IMR-90 (cell line): Measurements from ENCODE around the gene TBX1. TPM values are rescaled to one million over a fixed set of nuclear protein-coding genes. Genes with fewer than 3 reads are reported as not detected.

Source experiments
- ATAC-seq: fragments of 200-7000 bp; cut with Tn5 transposase; 2 replicates; pipeline ENCODE4 v1.9.1; 2020; ENCODE audit warnings: low read depth, mild to moderate bottlenecking, moderate library complexity
- BruUV-seq: library from RNA; stranded (reverse); fragments of 400-500 nt; replicated peaks from 2 replicates; lab custom pipeline; 2021; lab: Mats Ljungman, UMichigan
- CTCF ChIA-PET: fragments of 300-600 bp; formaldehyde crosslinking; extraction: SDS; loops from one replicate; lab custom pipeline; 2021; ENCODE audit warnings: antibody characterized with exemption; lab: Yijun Ruan, JAX
- POLR2A ChIA-PET: fragments of 300-600 bp; sonication (Branson Sonifier 250); formaldehyde crosslinking; loops from one replicate; lab custom pipeline; 2022; ENCODE audit warnings: antibody characterized with exemption; ENCODE audit not compliant: unreplicated experiment; lab: Charles Lee
- DNase-seq: peaks from one replicate; pipeline ENCODE4 v3.0.0; 2013
- H2AFZ ChIP-seq: replicated peaks from 2 replicates; pipeline ENCODE3; 2013; ENCODE audit warnings: low read length, mild to moderate bottlenecking; ENCODE audit not compliant: poor library complexity
- H2AK5ac ChIP-seq: 2 replicates; pipeline ENCODE4 v1.6.1; 2013; ENCODE audit warnings: low read depth, low read length, inconsistent platforms
- H2AK9ac ChIP-seq: replicated peaks from 2 replicates; pipeline ENCODE3; 2013; ENCODE audit warnings: mild to moderate bottlenecking, low read depth, low read length, moderate library complexity; ENCODE audit not compliant: poor library complexity
- H2BK120ac ChIP-seq: 2 replicates; pipeline ENCODE4 v1.6.1; 2013; ENCODE audit warnings: low read depth, low read length, inconsistent platforms
- H2BK15ac ChIP-seq: 3 replicates; pipeline ENCODE4 v1.6.1; 2013; ENCODE audit warnings: low read depth, low read length, inconsistent platforms
- H2BK20ac ChIP-seq: 2 replicates; pipeline ENCODE4 v1.6.1; 2013; ENCODE audit warnings: low read depth, mild to moderate bottlenecking, inconsistent platforms, low read length, moderate library complexity
- H2BK5ac ChIP-seq: 2 replicates; pipeline ENCODE4 v1.6.1; 2013; ENCODE audit warnings: mild to moderate bottlenecking, low read depth, low read length, inconsistent platforms; ENCODE audit not compliant: poor library complexity, severe bottlenecking
- H3K14ac ChIP-seq: replicated peaks from 2 replicates; pipeline ENCODE4 v1.6.1; 2013; ENCODE audit warnings: low read depth, low read length, inconsistent platforms
- H3K18ac ChIP-seq: 2 replicates; pipeline ENCODE4 v1.6.1; 2013; ENCODE audit warnings: low read depth, low read length, control low read depth
- H3K23ac ChIP-seq: 2 replicates; pipeline ENCODE4 v1.6.1; 2013; ENCODE audit warnings: low read depth, low read length, inconsistent platforms
- H3K27ac ChIP-seq: 2 replicates; pipeline ENCODE4 v1.5.1; 2013; ENCODE audit warnings: mild to moderate bottlenecking, control low read depth, low read length; ENCODE audit not compliant: insufficient read depth
- H3K27me3 ChIP-seq: 2 replicates; pipeline ENCODE4 v1.6.1; 2013; ENCODE audit warnings: low read length; ENCODE audit not compliant: control insufficient read depth, insufficient read depth
- H3K36me3 ChIP-seq: 2 replicates; pipeline ENCODE4 v1.6.1; 2013; ENCODE audit warnings: low read length, mixed read lengths; ENCODE audit not compliant: control insufficient read depth, insufficient read depth
- H3K4ac ChIP-seq: 2 replicates; pipeline ENCODE4 v1.6.1; 2013; ENCODE audit warnings: low read depth, low read length, inconsistent platforms
- H3K4me1 ChIP-seq: 2 replicates; pipeline ENCODE4 v1.6.1; 2013; ENCODE audit warnings: low read length, mixed read lengths; ENCODE audit not compliant: control insufficient read depth, insufficient read depth
- H3K4me2 ChIP-seq: 2 replicates; pipeline ENCODE4 v1.6.1; 2013; ENCODE audit warnings: low read depth, mild to moderate bottlenecking, control low read depth, low read length, moderate library complexity
- H3K4me3 ChIP-seq: 2 replicates; pipeline ENCODE4 v1.5.1; 2013; ENCODE audit warnings: low read depth, mild to moderate bottlenecking, control low read depth, low read length, moderate library complexity; ENCODE audit not compliant: insufficient read depth
- H3K56ac ChIP-seq: 2 replicates; pipeline ENCODE4 v1.6.1; 2013; ENCODE audit warnings: low read length, inconsistent platforms; ENCODE audit not compliant: insufficient read depth; ENCODE audit errors: extremely low read depth
- H3K79me1 ChIP-seq, 2 experiments: 2 replicates each; pipeline ENCODE4 v1.6.1; 2013; ENCODE audit warnings: low read length in 2 of 2, inconsistent platforms in 1 of 2, low read depth in 1 of 2
- H3K9ac ChIP-seq: 2 replicates; pipeline ENCODE4 v1.6.1; 2013; ENCODE audit warnings: low read depth, low read length, control low read depth
- H3K9me1 ChIP-seq: 2 replicates; pipeline ENCODE4 v1.6.1; 2013; ENCODE audit warnings: low read length, inconsistent platforms; ENCODE audit not compliant: insufficient read depth
- H3K9me3 ChIP-seq: 2 replicates; pipeline ENCODE4 v1.6.1; 2013; ENCODE audit warnings: low read length; ENCODE audit not compliant: control insufficient read depth, insufficient read depth
- H4K20me1 ChIP-seq: 2 replicates; pipeline ENCODE4 v1.6.1; 2013; ENCODE audit warnings: low read length, inconsistent platforms; ENCODE audit not compliant: insufficient read depth
- H4K5ac ChIP-seq: 2 replicates; pipeline ENCODE4 v1.6.1; 2013; ENCODE audit warnings: mild to moderate bottlenecking, low read depth, low read length, control low read depth
- H4K8ac ChIP-seq, 2 experiments: 2 replicates each; pipeline ENCODE4 v1.6.1; 2013; ENCODE audit warnings: low read depth in 2 of 2, low read length in 2 of 2, control low read depth in 1 of 2, inconsistent platforms in 1 of 2
- H4K91ac ChIP-seq: 2 replicates; pipeline ENCODE4 v1.6.1; 2013; ENCODE audit warnings: low read depth, low read length, inconsistent platforms; ENCODE audit not compliant: insufficient read depth
- BHLHE40 ChIP-seq: fragments of 150-350 bp; IDR thresholded peaks from 2 replicates; pipeline ENCODE4 v1.6.1; 2016; ENCODE audit warnings: mild to moderate bottlenecking, low read depth, low read length
- CEBPB ChIP-seq: IDR thresholded peaks from 2 replicates; pipeline ENCODE4 v1.6.1; 2012; ENCODE audit warnings: low read depth, low read length, improper control_type of control experiment
- CHD1 ChIP-seq: IDR thresholded peaks from 2 replicates; pipeline ENCODE4 v1.6.1; 2012; ENCODE audit warnings: low read depth, low read length, improper control_type of control experiment
- CTCF ChIP-seq: conservative IDR thresholded peaks from 2 replicates; pipeline ENCODE4 v1.5.1; 2012; ENCODE audit warnings: mild to moderate bottlenecking, low read depth, low read length, improper control_type of control experiment
- ELK1 ChIP-seq: fragments of 150-350 bp; IDR thresholded peaks from 2 replicates; pipeline ENCODE4 v1.6.1; 2016; ENCODE audit warnings: low read depth, mild to moderate bottlenecking, low read length, moderate library complexity, borderline replicate concordance
- FOS ChIP-seq: fragments of 150-350 bp; IDR thresholded peaks from 2 replicates; pipeline ENCODE4 v1.6.1; 2016; ENCODE audit warnings: low read depth, low read length
- MAFK ChIP-seq: IDR thresholded peaks from 2 replicates; pipeline ENCODE4 v1.6.1; 2012; ENCODE audit warnings: low read depth, low read length, improper control_type of control experiment
- MAZ ChIP-seq: IDR thresholded peaks from 2 replicates; pipeline ENCODE4 v1.6.1; 2012; ENCODE audit warnings: low read depth, mild to moderate bottlenecking, low read length, improper control_type of control experiment, moderate library complexity, borderline replicate concordance
- NFE2L2 ChIP-seq: fragments of 150-350 bp; IDR thresholded peaks from 2 replicates; pipeline ENCODE4 v1.6.1; 2016; ENCODE audit warnings: low read depth, mild to moderate bottlenecking, low read length
- POLR2A ChIP-seq: IDR thresholded peaks from 2 replicates; pipeline ENCODE4 v1.6.1; 2012; ENCODE audit warnings: mild to moderate bottlenecking, low read depth, low read length
- RAD21 ChIP-seq: IDR thresholded peaks from 2 replicates; pipeline ENCODE4 v1.6.1; 2012; ENCODE audit warnings: low read length, improper control_type of control experiment
- RCOR1 ChIP-seq: IDR thresholded peaks from 2 replicates; pipeline ENCODE4 v1.6.1; 2012; ENCODE audit warnings: mild to moderate bottlenecking, low read length, improper control_type of control experiment; ENCODE audit not compliant: insufficient replicate concordance
- RFX5 ChIP-seq: IDR thresholded peaks from 2 replicates; pipeline ENCODE4 v1.8.0; 2012; ENCODE audit warnings: low read depth, mild to moderate bottlenecking, low read length, moderate library complexity
- SMC3 ChIP-seq: fragments of 150-350 bp; IDR thresholded peaks from 2 replicates; pipeline ENCODE4 v1.6.1; 2016; ENCODE audit warnings: low read depth, mild to moderate bottlenecking, antibody characterized with exemption, low read length, moderate library complexity
- USF2 ChIP-seq: fragments of 150-350 bp; IDR thresholded peaks from 2 replicates; pipeline ENCODE4 v1.6.1; 2017; ENCODE audit warnings: mild to moderate bottlenecking, antibody characterized with exemption, low read length, low read depth
- WGBS, 2 experiments: methylation state at CpG; one replicate each; pipeline versions ENCODE4 v1.1.5 to v1.1.7; 2013; ENCODE audit warnings: missing lambda C conversion rate in 2 of 2; ENCODE audit not compliant: insufficient read length in 1 of 2; ENCODE audit errors: extremely low coverage in 2 of 2; 5-methylcytosine and 5-hydroxymethylcytosine counted together
- dilution Hi-C: fragments of 300-500 bp; cut with HindIII; formaldehyde crosslinking; loops from one replicate; pipeline ENCODE4 v1.14.3; 2018; ENCODE audit warnings: low sequenced_read_pairs; ENCODE audit not compliant: unreplicated experiment
- in situ Hi-C: fragments of 300-500 bp; cut with MboI; formaldehyde crosslinking; loops from 3 replicates; pipeline ENCODE4 v1.14.3; 2019; ENCODE audit warnings: low sequenced_read_pairs, inconsistent platforms, mixed read lengths
- intact Hi-C: fragments of 100-400 bp; cut with micrococcal nuclease; formaldehyde crosslinking; loops from 2 replicates; pipeline ENCODE4 v1.10.0; 2022
- polyA plus RNA-seq, 3 experiments: library from polyadenylated mRNA; depleted of rRNA; stranded (reverse); fragments of >200 nt; gene quantifications; 2 replicates each; pipeline ENCODE4 v1.2.3, GENCODE V29; 2012; ENCODE audit warnings: low replicate concordance in 1 of 3
- total RNA-seq: library from RNA; depleted of rRNA; stranded (reverse); fragments of >200 nt; gene quantifications from 2 replicates; pipeline ENCODE4 v1.2.3, GENCODE V29; 2012

The TBX1 gene
- total and polyA plus RNA-seq, 2 of the 4 experiments (the other 2 are of a cell fraction), result 0.03 TPM; not detected in 1

- Histone ChIP-seq H2BK120ac (no peak overlapping the region), H3K9me3 (no peaks in the 10 kb centered on the region), H4K91ac (no peak overlapping the region), H3K4ac (no peak overlapping the region), H2AFZ (no peak overlapping the region), H3K18ac (no peak overlapping the region), H4K5ac (no peak overlapping the region), H3K4me2 (no peak overlapping the region), H3K14ac (no peak overlapping the region), H4K8ac (no peak overlapping the region), H4K20me1 (no peaks in the 10 kb centered on the region), H3K79me1 (no peaks in the 10 kb centered on the region), H3K36me3 (no peaks in the 10 kb centered on the region), H2BK15ac (no peak overlapping the region), H2AK5ac (no peak overlapping the region), H3K23ac (no peak overlapping the region), H3K9ac (no peak overlapping the region), H2BK20ac (no peak overlapping the region), H2AK9ac (no peak overlapping the region), H2BK5ac (no peak overlapping the region), H3K4me1 (peaks cover 9% of the 10 kb centered on the region), H3K56ac (no peak overlapping the region), H3K4me3 (no peak overlapping the region), H3K27me3 (peaks cover 42% of the 10 kb centered on the region), H3K9me1 (peaks cover 6% of the 10 kb centered on the region; the same call in 1 of the 2 replicates), H3K27ac (no peak overlapping the region)
- DNase-seq (no peak), ATAC-seq (no peak)
- intact Hi-C loops (no loop called here), in situ Hi-C loops (no loop called here), dilution Hi-C loops (no loop called here)
- ChIA-PET CTCF (no interaction called here), POLR2A (no interaction called here)
- no TSS peak for BruUV-seq
- WGBS, 2 experiments, result 78% methylated on average over 8 of the region's 24 CpGs; no CpG with 5 or more reads in 1 of the 2 experiments
- TF ChIP-seq MAZ (no peak), ELK1 (no peak), MAFK (no peak), POLR2A (no peak), RFX5 (no peak), FOS (no peak), CHD1 (no peak), RCOR1 (no peak), CEBPB (no peak), SMC3 (no peak), NFE2L2 (no peak), RAD21 (no peak), CTCF (no peak), USF2 (no peak), BHLHE40 (no peak)
Observed at GRCh38 chr22:19775496-19776325, 15.1 kb downstream of the TBX1 start.
